Astrocyte (in vitro differentiated cells and primary cell): ENCODE results near the gene RPL28. TPM values are rescaled to one million over a fixed set of nuclear protein-coding genes. Genes with fewer than 3 reads are reported as not detected.
A peak's percentile ranks its signal among the peaks of the same experiment; 100 is the strongest.

Source experiments
- DNase-seq: peaks from one replicate; pipeline ENCODE4 v3.0.0-alpha.2; 2010; ENCODE audit warnings: low read depth
- FAIRE-seq: peaks from 2 replicates; lab custom pipeline; 2011; peaks lifted over from hg19 to GRCh38; lab: Jason Lieb, UNC
- H2AFZ ChIP-seq: 2 replicates; pipeline ENCODE4 v1.6.0; 2012; ENCODE audit warnings: low read depth, low read length, inconsistent platforms
- H3K27ac ChIP-seq: 2 replicates; pipeline ENCODE4 v1.5.1; 2011; ENCODE audit warnings: low read depth, low read length, inconsistent platforms
- H3K27me3 ChIP-seq: 2 replicates; pipeline ENCODE4 v1.6.0; 2011; ENCODE audit warnings: low read length, inconsistent platforms; ENCODE audit not compliant: insufficient read depth
- H3K36me3 ChIP-seq: 2 replicates; pipeline ENCODE4 v1.5.1; 2011; ENCODE audit warnings: low read length, inconsistent platforms; ENCODE audit not compliant: insufficient read depth
- H3K4me1 ChIP-seq: 2 replicates; pipeline ENCODE4 v1.5.1; 2011; ENCODE audit warnings: low read length, inconsistent platforms; ENCODE audit not compliant: insufficient read depth
- H3K4me2 ChIP-seq: 2 replicates; pipeline ENCODE4 v1.6.0; 2012; ENCODE audit warnings: low read length, inconsistent platforms
- H3K4me3 ChIP-seq: 2 replicates; pipeline ENCODE4 v1.5.1; 2011; ENCODE audit warnings: low read depth, mild to moderate bottlenecking, low read length, inconsistent platforms; ENCODE audit not compliant: insufficient read depth
- H3K79me2 ChIP-seq: 2 replicates; pipeline ENCODE4 v1.6.0; 2012; ENCODE audit warnings: mild to moderate bottlenecking, low read length, inconsistent platforms; ENCODE audit not compliant: insufficient read depth
- H3K9ac ChIP-seq: 2 replicates; pipeline ENCODE4 v1.6.0; 2012; ENCODE audit warnings: mild to moderate bottlenecking, low read length, inconsistent platforms
- H3K9me3 ChIP-seq: 2 replicates; pipeline ENCODE4 v1.5.1; 2012; ENCODE audit warnings: low read depth, mild to moderate bottlenecking, low read length, inconsistent platforms; ENCODE audit not compliant: insufficient read depth
- H4K20me1 ChIP-seq: 2 replicates; pipeline ENCODE4 v1.6.0; 2012; ENCODE audit warnings: low read length, inconsistent platforms; ENCODE audit not compliant: insufficient read depth
- H3K27ac Mint-ChIP-seq: one replicate; pipeline ENCODE4 v1.8.0; 2021; ENCODE audit warnings: mild to moderate bottlenecking, mixed read lengths; ENCODE audit not compliant: unreplicated experiment
- H3K27me3 Mint-ChIP-seq: one replicate; pipeline ENCODE4 v1.8.0; 2021; ENCODE audit warnings: low read depth, mixed read lengths; ENCODE audit not compliant: unreplicated experiment
- H3K36me3 Mint-ChIP-seq: one replicate; pipeline ENCODE4 v1.8.0; 2021; ENCODE audit warnings: low read depth, mixed read lengths; ENCODE audit not compliant: unreplicated experiment
- H3K4me1 Mint-ChIP-seq: one replicate; pipeline ENCODE4 v1.8.0; 2021; ENCODE audit warnings: low read depth, mixed read lengths; ENCODE audit not compliant: unreplicated experiment
- H3K4me3 Mint-ChIP-seq: one replicate; pipeline ENCODE4 v1.8.0; 2021; ENCODE audit warnings: mild to moderate bottlenecking, moderate library complexity, mixed read lengths; ENCODE audit not compliant: unreplicated experiment
- H3K9me3 Mint-ChIP-seq: one replicate; pipeline ENCODE4 v1.8.0; 2021; ENCODE audit warnings: mild to moderate bottlenecking, mixed read lengths; ENCODE audit not compliant: unreplicated experiment
- EZH2 ChIP-seq: IDR thresholded peaks from 2 replicates; pipeline ENCODE4 v1.6.1; 2012; ENCODE audit warnings: mild to moderate bottlenecking, low read length, inconsistent platforms; ENCODE audit not compliant: insufficient read depth
- total RNA-seq: library from RNA; stranded (reverse); gene quantifications from 2 replicates; pipeline ENCODE4 v1.2.1, GENCODE V29; 2021
- TF ChIP-seq, protein P1 (sequence below): IDR thresholded peaks from 2 replicates; pipeline ENCODE4 v1.5.1; 2011; ENCODE audit warnings: low read depth, mild to moderate bottlenecking, inconsistent platforms, low read length, moderate library complexity; ENCODE audit not compliant: insufficient read depth

Gene RPL28
- total RNA-seq, 1 donor from 2014 or later = 2,072 TPM

DNA sequence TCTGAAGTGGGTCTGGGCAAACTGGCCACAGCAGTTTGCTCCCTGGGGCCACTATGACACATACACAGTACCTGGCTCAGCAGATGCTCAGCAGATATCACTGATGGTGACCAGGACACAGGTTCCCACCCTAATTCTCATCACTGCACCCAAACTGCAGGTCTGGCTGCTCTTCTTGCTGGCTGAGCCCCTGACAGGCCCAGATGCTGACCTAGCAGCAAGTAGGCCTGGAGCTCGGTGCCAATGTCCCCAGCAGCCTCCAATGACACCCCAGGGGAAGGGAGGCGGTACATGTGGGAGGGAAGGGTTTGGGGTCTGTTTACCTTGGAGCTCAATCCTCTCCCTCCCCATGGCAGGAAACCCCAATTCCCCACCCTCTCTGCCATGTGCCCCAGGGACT is 16.8 kb downstream of the RPL28 start:
- peak overlapping the region; percentile 26 for H3K4me2 ChIP-seq
- no peak overlapping the region for H3K27ac ChIP-seq
- FAIRE-seq (no peak), DNase-seq (no peak)
- no peak overlapping the region for H2AFZ ChIP-seq
- Mint-ChIP-seq H3K27me3 (no peaks in the 10 kb centered on the region), H3K27ac (no peak overlapping the region), H3K9me3 (no peaks in the 10 kb centered on the region), H3K4me3 (no peak overlapping the region), H3K36me3 (peaks cover 25% of the 10 kb centered on the region), H3K4me1 (peaks cover 13% of the 10 kb centered on the region)
- H3K36me3 ChIP-seq = peaks cover 38% of the 10 kb centered on the region
- peaks cover 52% of the 10 kb centered on the region for H3K79me2 ChIP-seq
- H3K9ac ChIP-seq = no peak overlapping the region
- peaks cover 16% of the 10 kb centered on the region for H3K4me1 ChIP-seq
- no peaks in the 10 kb centered on the region for H3K27me3 ChIP-seq
- TF ChIP-seq, protein P1, sequence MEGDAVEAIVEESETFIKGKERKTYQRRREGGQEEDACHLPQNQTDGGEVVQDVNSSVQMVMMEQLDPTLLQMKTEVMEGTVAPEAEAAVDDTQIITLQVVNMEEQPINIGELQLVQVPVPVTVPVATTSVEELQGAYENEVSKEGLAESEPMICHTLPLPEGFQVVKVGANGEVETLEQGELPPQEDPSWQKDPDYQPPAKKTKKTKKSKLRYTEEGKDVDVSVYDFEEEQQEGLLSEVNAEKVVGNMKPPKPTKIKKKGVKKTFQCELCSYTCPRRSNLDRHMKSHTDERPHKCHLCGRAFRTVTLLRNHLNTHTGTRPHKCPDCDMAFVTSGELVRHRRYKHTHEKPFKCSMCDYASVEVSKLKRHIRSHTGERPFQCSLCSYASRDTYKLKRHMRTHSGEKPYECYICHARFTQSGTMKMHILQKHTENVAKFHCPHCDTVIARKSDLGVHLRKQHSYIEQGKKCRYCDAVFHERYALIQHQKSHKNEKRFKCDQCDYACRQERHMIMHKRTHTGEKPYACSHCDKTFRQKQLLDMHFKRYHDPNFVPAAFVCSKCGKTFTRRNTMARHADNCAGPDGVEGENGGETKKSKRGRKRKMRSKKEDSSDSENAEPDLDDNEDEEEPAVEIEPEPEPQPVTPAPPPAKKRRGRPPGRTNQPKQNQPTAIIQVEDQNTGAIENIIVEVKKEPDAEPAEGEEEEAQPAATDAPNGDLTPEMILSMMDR = no peak
- no peak for TF ChIP-seq EZH2
- H3K4me3 ChIP-seq = no peak overlapping the region
- no peaks in the 10 kb centered on the region for H3K9me3 ChIP-seq
- peaks cover 67% of the 10 kb centered on the region for H4K20me1 ChIP-seq

DNA sequence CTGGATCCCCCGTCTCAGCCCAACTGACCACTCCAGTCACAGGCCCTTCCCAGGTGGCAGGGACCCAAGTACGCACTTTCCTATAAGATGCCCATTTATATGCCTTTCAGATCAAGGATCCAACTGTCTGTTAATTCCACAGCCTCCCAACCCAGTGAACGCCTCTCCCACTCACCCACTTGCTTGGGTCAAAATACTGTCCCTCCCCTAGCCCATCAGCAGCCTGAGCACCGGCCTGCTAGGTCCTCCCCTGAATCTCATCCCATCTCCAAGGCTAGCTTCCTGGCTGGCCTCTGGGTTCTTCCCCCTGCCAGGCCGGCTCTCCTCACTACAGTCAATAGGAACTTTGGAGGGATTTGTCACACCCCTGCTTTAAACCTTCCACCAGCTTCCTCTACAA is 19.9 kb downstream of the RPL28 start:
- Mint-ChIP-seq H3K4me3 (peak overlapping the region; percentile 84), H3K27me3 (no peaks in the 10 kb centered on the region), H3K9me3 (peaks cover 10% of the 10 kb centered on the region), H3K4me1 (peaks cover 15% of the 10 kb centered on the region), H3K36me3 (peaks cover 28% of the 10 kb centered on the region), H3K27ac (no peak overlapping the region)
- Histone ChIP-seq H3K4me1 (peaks cover 20% of the 10 kb centered on the region), H4K20me1 (peaks cover 57% of the 10 kb centered on the region), H3K4me3 (peak overlapping the region; percentile 81), H3K9me3 (no peaks in the 10 kb centered on the region), H2AFZ (no peak overlapping the region), H3K4me2 (peak overlapping the region; percentile 94), H3K79me2 (peaks cover 52% of the 10 kb centered on the region), H3K27me3 (no peaks in the 10 kb centered on the region), H3K27ac (no peak overlapping the region), H3K36me3 (peaks cover 31% of the 10 kb centered on the region), H3K9ac (peak overlapping the region; percentile 95)
- FAIRE-seq (no peak), DNase-seq (no peak)
- no peak for TF ChIP-seq EZH2
- TF ChIP-seq, protein P1 = no peak

DNA sequence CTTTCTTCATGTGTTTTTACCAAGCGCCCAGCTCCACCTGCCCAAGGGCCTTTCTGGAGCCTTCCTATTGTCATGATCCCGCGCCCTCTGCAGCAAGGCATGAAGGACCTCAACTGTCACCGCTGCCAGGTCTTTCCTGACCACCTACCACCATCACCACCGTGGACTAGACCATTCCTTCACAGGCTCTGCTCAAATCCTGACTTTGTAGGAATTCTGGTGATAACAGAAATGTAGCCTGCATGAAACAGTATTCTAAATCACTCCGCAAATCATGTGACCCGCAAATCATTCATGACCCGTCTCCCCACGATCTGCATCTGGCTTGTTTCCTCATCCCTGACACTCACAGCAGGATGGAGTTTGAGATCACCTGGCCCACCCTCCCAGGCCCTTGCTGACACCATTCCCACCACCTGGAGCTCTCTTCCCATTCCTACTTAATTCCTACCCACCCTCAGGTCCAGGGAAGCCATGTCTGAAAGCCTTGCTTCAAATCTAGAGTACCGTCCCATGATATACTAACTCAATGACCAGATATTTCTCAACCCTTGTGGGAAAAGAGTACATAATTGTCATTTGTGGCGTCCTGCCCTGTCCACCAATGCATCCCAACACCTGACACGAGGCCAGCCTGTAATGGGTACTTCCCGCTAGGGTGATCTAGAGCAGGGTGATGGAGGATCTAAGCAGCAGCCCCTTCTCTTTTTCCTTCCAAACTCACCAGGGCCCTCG is 20.5 kb downstream of the RPL28 start:
- Mint-ChIP-seq H3K4me3 (peak overlapping the region; percentile 84), H3K27me3 (peaks cover 4% of the 10 kb centered on the region), H3K9me3 (peaks cover 12% of the 10 kb centered on the region), H3K27ac (peak overlapping the region; percentile 62), H3K4me1 (peaks cover 15% of the 10 kb centered on the region), H3K36me3 (peaks cover 28% of the 10 kb centered on the region)
- H3K9me3 ChIP-seq = no peaks in the 10 kb centered on the region
- no peak overlapping the region for H2AFZ ChIP-seq
- DNase-seq (no peak), FAIRE-seq (no peak)
- H3K9ac ChIP-seq = peak overlapping the region; percentile 95
- peak overlapping the region; percentile 81 for H3K4me3 ChIP-seq
- peaks cover 28% of the 10 kb centered on the region for H3K36me3 ChIP-seq
- TF ChIP-seq EZH2 = no peak
- TF ChIP-seq, protein P1 = no peak
- H3K27me3 ChIP-seq = no peaks in the 10 kb centered on the region
- peaks cover 53% of the 10 kb centered on the region for H4K20me1 ChIP-seq
- peak overlapping the region; percentile 94 for H3K4me2 ChIP-seq
- peaks cover 52% of the 10 kb centered on the region for H3K79me2 ChIP-seq
- H3K27ac ChIP-seq = peak overlapping the region; percentile 99
- peaks cover 20% of the 10 kb centered on the region for H3K4me1 ChIP-seq
